ENCODE measurements around the gene CDK14. TPM values are rescaled to one million over a fixed set of nuclear protein-coding genes. Genes with fewer than 3 reads are reported as not detected.

The CDK14 gene
- total RNA-seq, 4 donors from 2014 or later: 0.38 to 3.6 (median 1.3) TPM

GRCh38 chr7:90853205-90853604 is 257.1 kb downstream of the CDK14 start:
- TF ChIP-seq CTCF (IDR thresholded peaks at IDR 0.05): no peak
- no peak for TF ChIP-seq POLR2A (IDR thresholded peaks at IDR 0.05)
- H3K36me3 ChIP-seq: no peaks in the 10 kb centered on the region
- intact Hi-C loops (cut with DNase I): no loop called here
- H3K4me1 ChIP-seq: no peaks in the 10 kb centered on the region
- no peak overlapping the region for H3K4me3 ChIP-seq
- H3K9me3 ChIP-seq: no peaks in the 10 kb centered on the region
- no peak for DNase-seq
- no peak overlapping the region for H3K27ac ChIP-seq
- H3K27me3 ChIP-seq: no peaks in the 10 kb centered on the region
- WGBS, 2 donors: 92 to 95% methylated on average over 2 of the region's 2 CpGs

DNA sequence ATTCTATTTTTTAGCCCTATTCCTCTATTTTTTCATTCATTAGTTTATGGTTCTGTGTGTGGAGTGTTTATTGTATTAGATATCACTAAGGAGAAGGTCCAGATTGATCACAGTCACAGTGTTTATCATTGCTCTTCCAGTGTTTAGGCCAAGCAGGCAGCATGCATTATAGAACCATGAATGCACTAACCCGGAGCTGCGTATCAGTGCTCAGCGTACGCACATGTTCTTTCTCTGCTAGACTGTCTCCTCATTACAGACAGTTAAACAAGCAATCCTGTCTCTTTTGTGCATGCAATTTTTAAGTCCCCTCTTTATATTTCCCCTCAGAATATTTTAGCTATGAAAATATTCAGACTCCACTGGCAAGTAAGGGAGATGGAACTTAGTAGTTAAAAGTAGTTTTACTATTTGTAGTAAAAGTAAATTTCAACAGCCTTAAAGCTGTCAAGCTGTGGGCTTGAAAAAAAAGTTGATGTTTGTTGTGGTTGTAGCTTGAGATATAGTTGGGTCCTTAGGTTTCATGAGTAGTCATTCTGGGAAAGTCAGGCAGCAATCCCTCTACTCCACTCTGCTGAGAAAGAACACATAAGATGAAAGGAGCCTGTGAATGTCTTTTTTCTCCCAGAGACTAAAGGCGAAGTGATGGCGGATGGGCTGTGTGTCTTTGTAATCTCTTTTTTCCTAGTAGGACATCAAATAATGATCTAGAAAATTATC is 260.4 kb downstream of the CDK14 start:
- intact Hi-C loops (cut with DNase I): no loop called here
- Histone ChIP-seq H3K9me3 (no peaks in the 10 kb centered on the region), H3K27ac (no peak overlapping the region), H3K4me3 (no peak overlapping the region), H3K36me3 (no peaks in the 10 kb centered on the region), H3K4me1 (no peaks in the 10 kb centered on the region), H3K27me3 (no peaks in the 10 kb centered on the region)
- TF ChIP-seq CTCF (IDR thresholded peaks at IDR 0.05): no peak
- no peak for TF ChIP-seq POLR2A (IDR thresholded peaks at IDR 0.05)
- 80 to 90% methylated on average over 6 of the region's 6 CpGs for WGBS, 2 donors
- DNase-seq: no peak

DNA sequence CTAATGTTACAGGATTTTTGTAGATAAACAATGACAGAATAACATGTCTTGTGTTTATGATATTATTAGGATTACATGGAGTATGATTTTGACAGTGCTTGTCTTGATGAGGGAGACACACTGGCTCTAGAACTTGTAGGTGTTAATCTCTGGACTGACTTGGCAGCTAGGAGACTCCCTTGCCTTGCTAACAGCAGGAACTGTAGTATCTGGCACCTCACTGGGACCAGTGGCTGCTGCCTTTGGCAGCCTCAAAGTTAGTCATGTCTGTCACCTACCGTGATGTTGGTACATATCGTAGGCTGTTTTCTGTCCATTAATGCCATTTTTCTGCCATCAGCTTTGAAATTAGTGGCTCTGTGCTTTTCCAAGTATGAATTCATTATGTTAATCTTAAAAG is 261.5 kb downstream of the CDK14 start:
- no peak for DNase-seq
- TF ChIP-seq CTCF (IDR thresholded peaks at IDR 0.05) (no peak), POLR2A (IDR thresholded peaks at IDR 0.05) (no peak)
- Histone ChIP-seq H3K4me3 (no peak overlapping the region), H3K9me3 (no peaks in the 10 kb centered on the region), H3K27ac (no peak overlapping the region), H3K36me3 (no peaks in the 10 kb centered on the region), H3K27me3 (no peaks in the 10 kb centered on the region), H3K4me1 (no peaks in the 10 kb centered on the region)
- intact Hi-C loops (cut with DNase I): no loop called here
- 67 to 82% methylated on average over 2 of the region's 2 CpGs for WGBS, 2 donors

DNA sequence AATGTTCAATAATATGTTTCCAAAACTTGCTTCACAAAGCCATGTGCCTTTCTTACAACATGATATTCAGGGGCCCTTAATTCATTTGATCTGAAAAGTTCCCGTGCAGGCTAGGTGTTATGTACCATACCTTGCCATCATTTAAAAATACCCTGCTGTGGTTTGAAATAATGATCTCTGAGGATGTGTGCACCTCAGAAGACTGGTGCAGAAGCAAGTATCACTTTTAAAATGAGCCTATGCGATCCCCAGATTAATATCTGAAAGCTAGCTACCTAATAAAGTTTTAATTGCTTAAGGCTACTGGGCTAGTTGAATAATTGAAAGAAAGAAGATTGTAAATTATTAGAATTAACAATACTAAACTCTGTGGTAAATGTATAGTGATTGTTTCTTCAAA is 262.4 kb downstream of the CDK14 start:
- no peak overlapping the region for H3K4me3 ChIP-seq
- no peaks in the 10 kb centered on the region for H3K4me1 ChIP-seq
- no peaks in the 10 kb centered on the region for H3K36me3 ChIP-seq
- 83 to 87% methylated on average over 2 of the region's 2 CpGs for WGBS, 2 donors
- no peaks in the 10 kb centered on the region for H3K9me3 ChIP-seq
- intact Hi-C loops (cut with DNase I): no loop called here
- TF ChIP-seq POLR2A (IDR thresholded peaks at IDR 0.05) (no peak), CTCF (IDR thresholded peaks at IDR 0.05) (no peak)
- no peak for DNase-seq
- H3K27ac ChIP-seq: no peak overlapping the region
- no peaks in the 10 kb centered on the region for H3K27me3 ChIP-seq

GRCh38 chr7:90859521-90859920 is 263.4 kb downstream of the CDK14 start:
- H3K27ac ChIP-seq: no peak overlapping the region
- DNase-seq: no peak
- H3K36me3 ChIP-seq: no peaks in the 10 kb centered on the region
- H3K4me3 ChIP-seq: no peak overlapping the region
- H3K27me3 ChIP-seq: no peaks in the 10 kb centered on the region
- intact Hi-C loops (cut with DNase I): no loop called here
- TF ChIP-seq CTCF (IDR thresholded peaks at IDR 0.05): no peak
- TF ChIP-seq POLR2A (IDR thresholded peaks at IDR 0.05): no peak
- H3K9me3 ChIP-seq: no peaks in the 10 kb centered on the region
- H3K4me1 ChIP-seq: no peaks in the 10 kb centered on the region

All from esophagus squamous epithelium (tissue), 5 donors.